ENCODE measurements around the gene UBE2J2.

UBE2J2 gene

GRCh38 chr1:1243266-1243660, 30.4 kb downstream of the UBE2J2 start:
- Histone ChIP-seq H2AFZ (ENCODE audit: low read depth) (no peak overlapping the region), H3K4me1 (ENCODE audit: low read depth, poor library complexity, severe bottlenecking) (no peaks in the 10 kb centered on the region), H3K27me3 (ENCODE audit: insufficient read depth, low read depth) (peaks cover 62% of the 10 kb centered on the region), H3K9ac (no peak overlapping the region), H3K79me2 (ENCODE audit: insufficient read depth, low read depth) (no peaks in the 10 kb centered on the region), H4K20me1 (ENCODE audit: insufficient read depth) (no peaks in the 10 kb centered on the region), H3K27ac (no peak overlapping the region), H3K4me2 (no peak overlapping the region), H3K4me3 (IDR thresholded peaks at IDR 0.05; ENCODE audit: insufficient read depth, low read depth, low read length) (no peak overlapping the region), H3K36me3 (ENCODE audit: insufficient read depth) (no peaks in the 10 kb centered on the region)
- TF ChIP-seq CTCF (conservative IDR thresholded peaks at IDR 0.05; ENCODE audit: low read depth, low read length): no peak

- TF ChIP-seq CTCF (conservative IDR thresholded peaks at IDR 0.05; ENCODE audit: low read depth, low read length): no peak
- H3K4me3 ChIP-seq (IDR thresholded peaks at IDR 0.05; ENCODE audit: insufficient read depth, low read depth, low read length): no peak overlapping the region
- no peak overlapping the region for H2AFZ ChIP-seq (ENCODE audit: low read depth)
- H3K36me3 ChIP-seq (ENCODE audit: insufficient read depth): no peaks in the 10 kb centered on the region
- no peak overlapping the region for H3K9ac ChIP-seq
- no peaks in the 10 kb centered on the region for H4K20me1 ChIP-seq (ENCODE audit: insufficient read depth)
- H3K27ac ChIP-seq: no peak overlapping the region
- H3K4me2 ChIP-seq: no peak overlapping the region
- no peaks in the 10 kb centered on the region for H3K4me1 ChIP-seq (ENCODE audit: low read depth, poor library complexity, severe bottlenecking)
- H3K79me2 ChIP-seq (ENCODE audit: insufficient read depth, low read depth): no peaks in the 10 kb centered on the region
- H3K27me3 ChIP-seq (ENCODE audit: insufficient read depth, low read depth): peaks cover 61% of the 10 kb centered on the region
These were observed 31.0 kb downstream of the UBE2J2 start for GRCh38 chr1:1242461-1243265.

GRCh38 chr1:1241588-1242219, 31.9 kb downstream of the UBE2J2 start:
- no peak overlapping the region for H3K9ac ChIP-seq
- no peaks in the 10 kb centered on the region for H3K79me2 ChIP-seq (ENCODE audit: insufficient read depth, low read depth)
- H3K4me2 ChIP-seq: no peak overlapping the region
- H4K20me1 ChIP-seq (ENCODE audit: insufficient read depth): no peaks in the 10 kb centered on the region
- H2AFZ ChIP-seq (ENCODE audit: low read depth): no peak overlapping the region
- no peaks in the 10 kb centered on the region for H3K36me3 ChIP-seq (ENCODE audit: insufficient read depth)
- H3K27ac ChIP-seq: no peak overlapping the region
- no peak overlapping the region for H3K4me3 ChIP-seq (IDR thresholded peaks at IDR 0.05; ENCODE audit: insufficient read depth, low read depth, low read length)
- H3K27me3 ChIP-seq (ENCODE audit: insufficient read depth, low read depth): peaks cover 55% of the 10 kb centered on the region
- no peak for TF ChIP-seq CTCF (conservative IDR thresholded peaks at IDR 0.05; ENCODE audit: low read depth, low read length)
- peaks cover 4% of the 10 kb centered on the region for H3K4me1 ChIP-seq (ENCODE audit: low read depth, poor library complexity, severe bottlenecking)

- H3K27ac ChIP-seq: no peak overlapping the region
- H3K4me1 ChIP-seq (ENCODE audit: low read depth, poor library complexity, severe bottlenecking): peaks cover 11% of the 10 kb centered on the region
- H3K27me3 ChIP-seq (ENCODE audit: insufficient read depth, low read depth): peaks cover 54% of the 10 kb centered on the region
- no peaks in the 10 kb centered on the region for H3K79me2 ChIP-seq (ENCODE audit: insufficient read depth, low read depth)
- no peak overlapping the region; the same call in 1 of the 2 replicates for H3K4me2 ChIP-seq
- H2AFZ ChIP-seq (ENCODE audit: low read depth): no peak overlapping the region; the same call in 1 of the 2 replicates
- no peaks in the 10 kb centered on the region for H4K20me1 ChIP-seq (ENCODE audit: insufficient read depth)
- H3K36me3 ChIP-seq (ENCODE audit: insufficient read depth): no peaks in the 10 kb centered on the region
- H3K9ac ChIP-seq: no peak overlapping the region
- no peak for TF ChIP-seq CTCF (conservative IDR thresholded peaks at IDR 0.05; ENCODE audit: low read depth, low read length)
- no peak overlapping the region for H3K4me3 ChIP-seq (IDR thresholded peaks at IDR 0.05; ENCODE audit: insufficient read depth, low read depth, low read length)
These were observed 32.6 kb downstream of the UBE2J2 start for GRCh38 chr1:1240822-1241587.
